ENCODE results near the gene MAFG. TPM values are rescaled to one million over a fixed set of nuclear protein-coding genes. Genes with fewer than 3 reads are reported as not detected.

MAFG gene
- polyA plus RNA-seq, 1 donor from 2014 or later = 11.8 TPM

- H2AFZ ChIP-seq (ENCODE audit: low read depth, low read length) = no peak overlapping the region
- H3K4me2 ChIP-seq (ENCODE audit: low read length) = no peak overlapping the region
- no peaks in the 10 kb centered on the region for H3K36me3 ChIP-seq (ENCODE audit: insufficient read depth, low read length)
- H3K27ac ChIP-seq (ENCODE audit: low read length) = no peak overlapping the region
- H3K9ac ChIP-seq (ENCODE audit: low read length) = no peak overlapping the region
- H4K20me1 ChIP-seq (ENCODE audit: insufficient read depth) = no peaks in the 10 kb centered on the region
- H3K4me3 ChIP-seq (ENCODE audit: low read length) = no peak overlapping the region
- H3K9me3 ChIP-seq (ENCODE audit: low read length) = no peaks in the 10 kb centered on the region
- no peaks in the 10 kb centered on the region for H3K9me2 ChIP-seq (ENCODE audit: insufficient read depth, low read length)
- no peaks in the 10 kb centered on the region for H3F3A ChIP-seq (ENCODE audit: insufficient read depth, low read length, poor library complexity, severe bottlenecking)
- peaks cover 13% of the 10 kb centered on the region for H3K79me2 ChIP-seq (replicated peaks; ENCODE audit: insufficient read depth, low read length)
- H3K27me3 ChIP-seq (ENCODE audit: insufficient read depth, low read depth, low read length) = no peaks in the 10 kb centered on the region
- TF ChIP-seq MXI1 (conservative IDR thresholded peaks at IDR 0.05; ENCODE audit: poor library complexity, severe bottlenecking) (no peak), SMC3 (conservative IDR thresholded peaks at IDR 0.05; ENCODE audit: poor library complexity) (no peak), TAF1 (IDR thresholded peaks at IDR 0.05; ENCODE audit: low read depth) (no peak), RAD21 (conservative IDR thresholded peaks at IDR 0.05) (no peak), CTCF (IDR thresholded peaks at IDR 0.05; ENCODE audit: poor library complexity, severe bottlenecking) (no peak), POLR2AphosphoS5 (IDR thresholded peaks at IDR 0.05) (no peak), EZH2 (IDR thresholded peaks at IDR 0.05; ENCODE audit: borderline replicate concordance, insufficient read depth, low read length, poor library complexity, severe bottlenecking) (no peak), REST (IDR thresholded peaks at IDR 0.05; ENCODE audit: borderline replicate concordance) (no peak), EP300 (conservative IDR thresholded peaks at IDR 0.05; ENCODE audit: poor library complexity, severe bottlenecking) (no peak)
Measured at GRCh38 chr17:81915331-81915730, 12.2 kb downstream of the MAFG start.

GRCh38 chr17:81914103-81914850 lies 13.3 kb downstream of the MAFG start:
- Histone ChIP-seq H3K4me2 (ENCODE audit: low read length) (no peak overlapping the region), H2AFZ (ENCODE audit: low read depth, low read length) (no peak overlapping the region), H3K79me2 (replicated peaks; ENCODE audit: insufficient read depth, low read length) (peaks cover 13% of the 10 kb centered on the region), H3K9me3 (ENCODE audit: low read length) (no peaks in the 10 kb centered on the region), H3K4me3 (ENCODE audit: low read length) (no peak overlapping the region), H3F3A (ENCODE audit: insufficient read depth, low read length, poor library complexity, severe bottlenecking) (no peaks in the 10 kb centered on the region), H3K27ac (ENCODE audit: low read length) (no peak overlapping the region), H4K20me1 (ENCODE audit: insufficient read depth) (no peaks in the 10 kb centered on the region), H3K9me2 (ENCODE audit: insufficient read depth, low read length) (no peaks in the 10 kb centered on the region), H3K27me3 (ENCODE audit: insufficient read depth, low read depth, low read length) (no peaks in the 10 kb centered on the region), H3K9ac (ENCODE audit: low read length) (no peak overlapping the region), H3K36me3 (ENCODE audit: insufficient read depth, low read length) (no peaks in the 10 kb centered on the region)
- TF ChIP-seq POLR2AphosphoS5 (IDR thresholded peaks at IDR 0.05) (no peak), EZH2 (IDR thresholded peaks at IDR 0.05; ENCODE audit: borderline replicate concordance, insufficient read depth, low read length, poor library complexity, severe bottlenecking) (no peak), RAD21 (conservative IDR thresholded peaks at IDR 0.05) (no peak), SMC3 (conservative IDR thresholded peaks at IDR 0.05; ENCODE audit: poor library complexity) (no peak), CTCF (IDR thresholded peaks at IDR 0.05; ENCODE audit: poor library complexity, severe bottlenecking) (no peak), EP300 (conservative IDR thresholded peaks at IDR 0.05; ENCODE audit: poor library complexity, severe bottlenecking) (no peak), REST (IDR thresholded peaks at IDR 0.05; ENCODE audit: borderline replicate concordance) (no peak)
